ENCODE data around the gene SLC4A1. TPM values are rescaled to one million over a fixed set of nuclear protein-coding genes. Genes with fewer than 3 reads are reported as not detected.

Gene SLC4A1
- total RNA-seq (2014; rRNA removed; shearing (Covaris generic)), result not detected in 2 replicates

DNA sequence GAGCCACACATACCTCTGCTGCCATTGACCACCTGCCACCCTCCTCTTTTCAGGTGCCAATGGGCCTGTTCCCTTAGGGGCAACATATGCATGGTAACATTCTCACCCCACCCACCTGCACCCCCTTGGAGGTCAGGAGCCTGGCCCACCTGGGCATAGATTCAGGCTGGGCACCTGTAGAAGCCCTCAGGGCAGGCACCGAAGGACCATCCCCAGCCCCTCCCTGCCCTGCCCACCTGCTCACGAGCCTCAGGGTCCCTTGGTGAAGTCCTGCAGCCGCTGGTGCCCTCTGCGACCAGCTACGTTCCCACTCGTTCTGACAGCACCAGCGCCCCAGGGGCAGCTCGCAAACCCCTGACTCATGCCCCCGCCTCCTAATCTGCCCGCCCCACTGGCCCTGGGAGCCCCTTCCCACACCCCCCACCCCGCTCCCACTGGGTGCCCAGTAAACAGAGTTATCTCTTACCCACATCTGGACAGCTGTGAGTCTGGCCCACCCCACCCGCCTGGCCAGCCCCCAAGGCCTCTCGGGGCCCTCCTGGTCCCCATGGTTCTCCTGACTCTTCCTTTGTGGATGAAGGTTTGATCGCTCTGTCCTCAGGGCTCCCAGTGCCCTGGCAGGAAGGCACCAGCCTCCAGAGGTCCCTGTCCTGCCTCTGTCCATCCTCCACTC, at the start of gene SLC4A1:
SLC4A1 (minus strand) TSS at position 318 of the 673 bp plus-strand sequence. CDS start 5,269 bp downstream, outside the sequence.
- DNase-seq (ENCODE audit: low spot score), result no peak

DNA sequence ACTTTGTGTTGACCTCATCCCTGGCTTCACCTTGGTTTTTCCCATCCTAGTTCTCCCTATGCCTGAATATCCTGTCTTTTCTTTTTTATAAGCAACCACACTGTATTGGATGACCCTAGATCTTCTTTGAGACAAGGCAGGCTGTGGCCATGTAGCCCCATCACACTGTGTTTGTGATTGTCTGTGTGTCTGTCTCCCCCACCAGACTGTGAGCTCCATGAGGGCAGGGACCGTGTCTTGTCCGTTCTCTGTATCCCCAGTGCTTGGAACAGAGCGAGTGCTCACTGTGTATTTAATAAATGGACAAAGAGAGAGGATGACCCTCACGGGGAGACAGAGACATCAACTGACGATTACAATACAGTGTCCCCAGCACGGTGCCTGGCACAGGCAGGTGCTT, 49.6 kb upstream of the SLC4A1 start:
- no peak for DNase-seq (ENCODE audit: low spot score)

DNA sequence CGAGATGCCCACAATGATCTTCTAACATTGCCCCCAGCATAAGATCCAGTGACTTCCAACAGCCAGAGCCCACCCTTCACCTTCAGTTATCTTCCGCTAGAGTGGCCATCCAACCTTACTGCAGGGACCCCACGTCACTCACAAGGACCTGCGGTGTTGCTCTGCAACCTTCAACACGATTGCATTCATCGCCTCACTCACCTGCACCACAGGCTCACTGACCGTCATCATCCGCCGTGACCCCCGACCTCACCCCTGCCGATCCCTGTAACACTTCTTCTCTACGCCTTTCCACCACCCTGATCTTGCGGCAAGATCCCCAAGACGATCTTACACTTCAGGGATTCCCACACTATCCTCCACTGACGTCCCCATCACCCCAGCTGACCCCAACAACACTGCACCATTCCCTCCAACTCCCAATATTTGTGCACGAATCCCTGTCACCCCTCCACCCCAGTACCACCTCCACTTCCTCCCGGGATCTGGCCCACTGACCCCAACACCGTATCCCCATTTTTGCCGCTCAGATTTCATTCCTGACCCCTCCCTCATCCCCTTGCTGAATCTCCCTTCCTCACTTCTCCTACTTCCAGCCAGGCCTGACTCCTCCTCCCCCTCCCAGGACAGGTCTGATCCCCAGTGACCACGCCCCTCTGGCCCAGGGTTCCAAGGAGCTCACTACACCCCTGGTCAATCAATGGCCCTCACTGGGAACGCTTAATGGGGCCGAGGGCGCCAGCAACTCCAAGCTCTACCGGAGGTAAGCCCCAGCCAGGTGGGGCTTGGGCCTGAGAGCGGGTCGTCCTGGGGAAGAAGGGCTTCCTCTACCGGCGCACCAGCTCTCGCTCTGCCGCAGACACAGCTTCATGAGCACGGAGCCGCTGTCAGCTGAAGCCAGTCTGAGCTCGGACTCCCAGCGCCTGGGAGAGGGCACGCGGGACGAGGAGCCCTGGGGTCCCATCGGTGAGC, 48.1 kb upstream of the SLC4A1 start:
- DNase-seq (ENCODE audit: low spot score), result no peak

DNA sequence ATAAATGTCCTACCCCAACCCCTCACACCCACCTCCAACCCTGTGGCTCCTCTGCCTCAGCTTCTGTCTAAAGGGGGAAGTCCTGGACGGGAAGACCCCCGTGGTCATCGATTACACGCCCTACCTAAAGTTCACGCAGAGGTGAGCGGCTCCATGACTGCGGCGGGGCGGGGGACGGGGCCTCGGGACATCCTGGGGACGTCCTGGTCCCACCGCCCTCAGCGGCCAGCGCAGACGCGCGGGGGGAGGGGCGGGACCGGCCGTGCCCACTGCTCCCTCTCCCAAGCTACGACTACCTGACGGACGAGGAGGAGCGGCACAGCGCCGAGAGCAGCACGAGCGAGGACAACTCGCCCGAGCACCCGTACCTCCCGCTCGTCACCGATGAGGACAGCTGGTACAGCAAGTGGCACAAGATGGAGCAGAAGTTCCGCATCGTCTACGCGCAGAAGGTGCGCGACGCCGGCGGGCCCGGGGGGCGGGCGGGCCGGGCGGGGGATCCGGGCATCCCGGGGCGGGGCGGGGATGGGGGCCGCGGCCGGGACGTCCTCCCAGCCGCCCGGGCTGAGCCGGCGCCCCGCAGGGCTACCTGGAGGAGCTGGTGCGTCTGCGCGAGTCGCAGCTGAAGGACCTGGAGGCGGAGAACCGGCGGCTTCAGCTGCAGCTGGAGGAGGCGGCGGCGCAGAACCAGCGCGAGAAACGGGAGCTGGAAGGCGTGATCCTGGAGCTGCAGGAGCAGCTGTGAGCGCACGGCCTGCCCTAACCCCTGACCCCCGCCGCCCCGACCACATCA, 47.1 kb upstream of the SLC4A1 start:
- no peak for DNase-seq (ENCODE audit: low spot score)

DNA sequence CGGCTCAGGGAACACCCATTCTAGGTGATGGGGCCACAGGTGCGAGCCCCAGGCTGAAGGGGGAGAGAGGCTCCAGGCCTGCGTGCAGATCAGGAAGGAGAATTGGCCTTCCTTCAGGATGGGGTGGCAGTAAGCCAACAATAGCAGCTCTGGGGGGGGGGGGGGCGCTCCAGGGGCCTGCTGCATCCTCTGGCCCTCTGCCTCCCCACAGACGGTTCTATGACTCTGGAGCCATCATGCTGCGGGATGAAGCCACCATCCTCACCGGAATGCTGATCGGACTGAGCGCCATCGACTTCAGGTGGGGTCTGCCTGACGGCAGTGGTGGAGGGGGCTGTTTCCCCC, 46.6 kb upstream of the SLC4A1 start:
- DNase-seq (ENCODE audit: low spot score), result no peak

DNA sequence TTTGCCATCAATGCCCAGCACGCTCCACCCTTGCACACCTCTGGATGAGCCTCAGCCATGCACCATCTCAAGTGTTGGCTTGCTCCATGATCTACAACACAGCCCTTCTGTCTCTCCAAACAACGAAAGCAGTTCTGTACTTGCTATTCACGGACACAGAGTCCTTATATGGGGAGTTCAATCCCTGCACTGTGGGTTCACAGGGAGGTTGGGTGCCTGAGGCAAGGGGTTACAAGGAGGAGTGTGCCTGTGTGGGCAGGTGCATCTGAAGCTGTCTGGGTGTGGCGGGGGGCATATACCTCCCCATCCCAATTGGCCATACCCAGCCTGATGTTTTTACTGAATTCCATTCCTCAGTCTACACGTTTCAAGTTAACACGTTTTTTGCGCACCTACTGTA, 46.1 kb upstream of the SLC4A1 start:
- no peak for DNase-seq (ENCODE audit: low spot score)

DNA sequence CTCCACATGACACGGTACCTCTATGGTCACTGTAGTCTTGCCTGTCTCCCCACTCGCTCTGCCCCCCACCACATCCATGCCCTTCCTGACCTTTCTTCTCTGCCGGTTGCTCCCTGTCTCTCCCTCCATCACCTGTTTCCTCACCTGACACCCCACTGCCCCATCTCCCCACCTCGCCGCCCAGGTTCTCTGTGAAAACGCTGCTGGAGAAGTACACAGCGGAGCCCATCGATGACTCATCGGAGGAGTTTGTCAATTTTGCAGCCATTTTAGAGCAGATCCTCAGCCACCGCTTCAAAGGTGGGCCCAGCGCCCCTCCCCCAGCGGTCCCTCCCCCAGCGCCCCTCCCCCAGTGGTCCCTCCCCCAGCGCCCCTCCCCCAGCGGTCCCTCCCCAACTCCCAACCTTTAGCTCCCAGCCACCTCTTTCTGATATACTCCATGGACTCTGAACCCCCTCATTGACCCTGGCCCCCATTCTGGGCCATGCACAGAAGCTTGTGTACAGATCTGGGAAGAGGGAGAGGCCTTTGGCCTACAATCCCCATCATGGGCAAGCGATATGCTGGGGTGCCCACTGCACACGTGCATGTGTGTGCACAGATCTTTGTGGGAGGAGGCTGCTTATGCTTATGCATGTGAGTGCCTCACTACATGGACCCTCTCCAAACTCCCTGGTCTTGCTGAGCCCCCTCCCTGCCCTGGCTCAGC, 44.6 kb upstream of the SLC4A1 start:
- DNase-seq (ENCODE audit: low spot score), result no peak

DNA sequence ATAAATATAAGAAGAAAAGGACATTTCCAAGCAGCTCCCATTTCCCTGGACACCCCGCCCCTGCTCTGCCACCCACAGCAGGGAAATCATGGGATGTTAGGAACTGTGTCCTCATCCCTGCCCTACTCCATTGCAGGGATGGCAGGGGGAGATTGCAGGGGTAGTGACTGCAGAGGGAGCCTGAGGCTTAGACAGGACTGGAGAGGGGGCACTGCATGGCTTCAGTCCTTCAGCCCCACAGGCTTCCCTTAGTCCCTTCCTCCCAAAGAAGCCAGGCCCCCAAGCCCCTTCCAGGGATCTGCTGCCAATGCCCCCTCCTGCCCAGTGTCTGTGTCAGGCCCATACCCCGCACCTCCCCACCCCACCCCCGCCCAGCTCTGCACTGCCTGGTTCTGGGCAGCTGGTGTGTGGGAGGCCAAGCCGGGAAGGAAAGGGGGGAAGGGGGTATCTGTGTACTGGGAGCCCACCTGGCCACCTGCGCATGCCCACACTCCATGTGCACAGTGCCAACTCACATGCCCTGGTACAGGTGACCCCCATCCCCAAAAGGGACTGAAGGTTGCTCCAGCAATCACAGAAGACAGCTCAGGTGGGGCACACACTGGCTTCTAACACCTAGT, 43.7 kb upstream of the SLC4A1 start:
- no peak for DNase-seq (ENCODE audit: low spot score)

DNA sequence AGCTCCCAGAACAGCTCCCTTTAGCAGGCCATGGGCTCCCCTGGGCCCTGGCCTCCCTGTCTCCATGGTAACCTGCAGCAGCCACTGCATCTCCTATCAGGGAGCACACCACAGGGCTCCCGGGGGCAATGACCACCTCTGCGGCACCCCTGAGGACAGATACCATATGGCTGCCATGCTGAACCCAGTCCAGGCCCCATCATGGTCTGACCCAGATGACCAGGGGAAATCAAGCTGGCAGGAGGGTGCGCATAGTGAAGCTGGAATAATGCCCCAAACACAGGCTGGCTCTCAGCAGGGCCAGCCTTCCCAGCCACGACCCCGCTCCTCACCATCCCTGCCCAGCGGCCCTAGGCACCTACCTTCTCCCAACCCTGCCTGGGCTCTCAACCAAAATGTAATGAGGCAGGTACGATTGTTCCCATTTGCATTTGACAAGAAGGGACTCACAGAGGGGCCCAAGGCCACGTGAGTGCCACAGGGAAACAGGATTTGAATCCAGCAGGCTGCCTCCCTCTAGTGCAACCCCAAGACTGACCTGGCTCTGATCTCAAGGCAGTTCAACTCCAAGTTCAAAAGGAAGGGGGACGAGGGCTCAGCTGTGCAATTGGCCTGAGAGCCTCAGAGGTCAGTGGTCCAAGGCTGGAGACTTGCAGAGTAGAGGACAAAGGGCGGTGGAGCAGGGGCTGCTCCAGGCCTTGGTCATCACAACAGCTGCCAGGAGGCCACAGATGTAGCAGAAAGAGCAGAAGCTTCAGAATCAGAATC, 42.9 kb upstream of the SLC4A1 start:
- DNase-seq (ENCODE audit: low spot score), result no peak

DNA sequence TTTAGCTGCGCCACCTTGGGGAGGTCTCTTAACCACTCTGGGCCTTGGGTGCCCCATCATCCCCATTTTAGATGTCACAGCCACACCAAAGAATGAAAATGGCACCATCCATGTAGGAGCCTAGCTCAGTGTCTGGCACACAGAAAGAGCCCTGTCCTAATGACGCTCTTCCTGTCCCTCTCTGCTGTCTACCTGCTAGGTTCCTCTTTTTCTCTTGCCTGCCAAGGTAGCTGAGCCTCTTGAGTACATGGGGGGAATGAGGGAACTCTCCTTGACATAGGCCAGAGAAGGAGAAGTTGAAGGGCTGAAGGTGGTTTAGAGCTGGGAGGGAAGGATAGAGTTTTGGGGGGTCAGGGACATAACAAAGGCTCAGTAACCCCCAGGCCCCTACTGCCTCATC, 42.3 kb upstream of the SLC4A1 start:
- DNase-seq (ENCODE audit: low spot score), result no peak

DNA sequence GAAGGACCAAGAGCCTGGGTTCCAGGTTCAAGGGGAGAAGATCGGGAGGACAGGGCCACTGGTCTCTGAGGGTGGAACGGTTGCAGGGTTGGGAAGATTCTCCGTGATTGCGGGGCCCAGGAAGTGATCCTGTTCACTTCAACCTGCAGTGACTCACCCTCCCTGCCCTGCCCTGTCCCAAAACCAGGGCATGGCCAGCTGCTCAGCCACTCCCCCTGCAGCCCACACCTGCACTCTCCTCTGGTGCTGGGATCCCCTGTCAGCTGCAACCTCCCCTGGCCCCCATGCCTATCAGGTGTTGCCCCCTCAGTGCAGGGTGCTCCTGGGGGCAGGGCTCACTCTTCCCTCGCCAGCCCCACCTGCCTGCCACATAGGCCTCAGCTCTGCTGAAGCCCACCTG, 41.5 kb upstream of the SLC4A1 start:
- DNase-seq (ENCODE audit: low spot score), result peak; percentile 27

DNA sequence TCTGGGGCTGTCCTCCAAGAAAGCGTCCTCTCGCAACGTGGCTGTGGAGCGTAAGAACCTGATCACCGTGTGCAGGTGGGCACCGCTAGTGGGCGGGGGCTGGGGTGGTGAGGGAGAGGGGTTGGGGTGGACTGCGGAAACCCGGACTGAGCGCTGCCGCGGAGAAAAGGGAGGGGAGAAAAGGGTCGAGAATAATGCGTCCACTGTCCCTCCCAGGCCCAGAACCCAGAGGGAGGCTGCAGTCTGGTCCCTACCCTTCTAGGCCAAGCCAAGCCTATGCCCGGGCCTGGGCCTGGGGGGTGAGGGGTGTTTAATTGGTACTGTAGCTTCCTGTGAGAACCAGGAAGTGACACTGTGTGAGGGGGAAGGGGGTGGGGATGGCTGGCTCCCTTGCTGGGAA, 40.9 kb upstream of the SLC4A1 start:
- no peak for DNase-seq (ENCODE audit: low spot score)

DNA sequence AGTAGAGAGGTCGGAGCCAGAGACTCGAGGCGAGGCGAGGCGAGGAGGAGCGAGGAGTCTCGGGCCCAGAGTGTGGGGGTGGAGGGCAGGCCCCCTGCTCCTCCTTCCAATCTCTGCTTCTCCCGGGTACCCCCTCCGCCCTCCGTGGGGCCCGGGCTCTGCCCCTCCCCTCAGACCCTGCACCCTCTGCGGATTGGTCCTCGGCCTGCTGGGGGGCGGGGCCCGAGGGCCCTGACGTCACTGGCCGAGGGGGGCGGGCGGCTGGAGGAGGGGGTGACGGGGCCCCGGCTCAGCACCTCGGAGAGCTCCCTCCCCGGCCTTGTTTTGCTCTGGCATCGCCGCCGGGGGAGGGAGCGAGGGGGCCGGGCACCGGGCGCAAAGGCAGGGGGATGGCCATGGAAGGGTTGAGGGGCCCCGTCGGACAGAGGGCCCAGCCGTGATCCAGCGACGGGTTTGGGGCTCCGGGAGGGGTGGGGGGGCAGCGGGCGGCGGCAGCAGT, 40.4 kb upstream of the SLC4A1 start, which contains the start of gene RUNDC3A:
RUNDC3A (plus strand) TSS at position 282 of the 499 bp plus-strand sequence. CDS start 232 bp downstream, outside the sequence.
- peak; percentile 69 for DNase-seq (ENCODE audit: low spot score)

DNA sequence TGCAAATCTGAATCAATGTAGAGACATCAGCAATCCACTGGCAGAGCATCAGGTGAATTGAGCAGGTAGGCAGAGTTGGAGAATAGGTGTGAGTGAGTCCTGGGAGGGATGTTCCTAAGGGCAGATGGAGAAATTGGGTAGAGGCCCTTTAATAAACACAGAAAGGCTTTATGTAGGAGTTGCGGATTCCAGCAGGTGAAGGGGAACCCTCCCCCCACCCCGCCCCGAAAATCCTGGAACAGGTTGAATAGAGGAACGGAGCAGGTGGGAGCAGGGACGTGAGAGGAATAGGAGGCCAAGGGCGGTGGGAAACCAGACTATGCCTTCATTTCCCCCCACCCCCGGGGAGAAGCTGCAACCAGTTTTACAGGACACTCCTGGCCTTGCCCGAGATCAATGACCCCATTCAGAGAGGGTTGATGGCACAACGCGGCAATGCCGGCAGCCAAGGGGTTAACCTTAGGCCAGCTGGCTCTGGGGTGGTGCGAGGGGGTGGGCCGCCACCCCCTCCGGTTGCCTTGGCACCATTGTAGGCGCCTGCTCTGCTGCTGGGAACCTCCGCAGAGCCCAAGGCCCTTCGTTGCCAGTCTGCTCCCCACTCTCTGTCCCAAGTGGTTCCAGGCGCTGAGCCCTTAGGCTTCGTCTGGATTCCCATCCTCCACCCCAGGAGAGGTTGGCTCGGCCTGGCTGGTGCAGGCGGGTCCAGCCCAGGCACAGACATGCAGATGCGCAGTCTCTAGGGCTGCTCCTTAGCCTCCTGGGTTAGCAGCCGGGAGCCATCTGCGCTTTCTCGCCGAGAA, 39.7 kb upstream of the SLC4A1 start:
- peak; percentile 45 for DNase-seq (ENCODE audit: low spot score)

DNA sequence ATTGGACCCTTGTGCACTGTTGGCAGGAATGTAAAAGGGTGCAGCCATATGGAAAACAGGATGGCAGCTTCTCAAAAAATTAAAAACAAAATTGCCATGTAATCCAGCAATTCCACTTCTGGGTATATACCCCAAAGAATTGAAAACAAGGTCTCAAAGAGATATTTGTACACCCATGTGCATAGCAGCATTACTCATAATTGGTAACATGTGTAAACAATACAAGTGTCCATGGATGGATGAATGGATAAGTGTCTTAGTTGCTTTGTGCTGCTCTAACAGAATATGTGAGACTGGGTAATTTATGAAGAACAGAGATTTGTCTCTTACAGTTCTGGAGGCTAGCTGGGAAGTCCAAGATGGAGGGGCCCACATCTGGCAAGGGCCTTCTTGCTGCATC, 36.7 kb upstream of the SLC4A1 start:
- no peak for DNase-seq (ENCODE audit: low spot score)

DNA sequence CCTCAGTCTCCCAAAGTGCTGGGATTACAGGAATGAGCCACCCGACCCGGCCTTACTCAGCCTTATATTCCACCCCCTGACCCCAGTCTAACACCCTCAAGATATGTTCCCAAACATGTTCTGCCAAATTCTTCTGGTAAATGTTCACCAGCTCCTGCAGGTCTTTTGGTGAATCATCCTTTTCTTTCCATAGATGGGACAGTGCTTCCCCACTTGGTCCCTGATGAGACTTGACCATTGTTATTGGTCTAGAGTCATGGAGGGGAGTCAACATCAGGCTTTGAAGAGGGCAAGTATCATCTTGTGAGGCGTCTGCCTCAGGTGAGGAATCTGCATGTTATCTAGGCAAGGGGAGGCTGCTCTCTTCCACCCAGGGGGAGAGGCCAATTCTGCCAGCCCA, 30.0 kb upstream of the SLC4A1 start:
- no peak for DNase-seq (ENCODE audit: low spot score)

DNA sequence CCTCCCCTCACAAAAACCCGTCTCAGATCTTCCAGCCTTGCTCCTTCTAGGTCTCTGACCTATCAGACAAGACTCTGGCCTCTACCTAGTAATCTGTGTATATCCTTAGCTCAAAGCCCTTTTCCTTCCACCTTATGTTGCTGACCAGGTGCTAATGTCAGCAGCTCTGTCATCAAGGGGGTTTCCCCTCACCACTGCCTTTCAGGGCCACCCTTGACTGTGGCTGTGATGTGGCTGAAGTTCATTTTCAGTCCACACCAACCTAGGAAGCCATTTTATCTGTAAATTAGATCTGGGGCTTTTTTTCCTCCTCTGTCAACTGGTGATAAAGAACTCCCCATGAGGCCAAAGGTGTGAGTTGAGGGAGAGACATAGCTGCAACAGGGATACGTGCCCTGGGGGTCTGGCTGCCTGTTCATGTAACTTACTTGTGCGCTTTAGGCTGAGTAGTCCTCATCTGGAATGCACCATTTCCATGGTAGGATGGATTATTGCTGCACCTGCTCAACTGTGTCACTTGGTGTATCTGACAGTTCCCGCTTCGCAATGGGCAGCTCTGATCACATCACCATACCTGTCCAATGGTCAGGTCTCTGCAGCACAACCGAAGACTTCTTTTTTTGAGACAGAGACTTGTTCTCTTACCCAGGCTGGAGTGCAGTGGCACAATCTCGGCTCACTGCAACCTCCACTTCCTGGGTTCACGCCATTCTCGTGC, 25.7 kb upstream of the SLC4A1 start:
- no peak for DNase-seq (ENCODE audit: low spot score)

DNA sequence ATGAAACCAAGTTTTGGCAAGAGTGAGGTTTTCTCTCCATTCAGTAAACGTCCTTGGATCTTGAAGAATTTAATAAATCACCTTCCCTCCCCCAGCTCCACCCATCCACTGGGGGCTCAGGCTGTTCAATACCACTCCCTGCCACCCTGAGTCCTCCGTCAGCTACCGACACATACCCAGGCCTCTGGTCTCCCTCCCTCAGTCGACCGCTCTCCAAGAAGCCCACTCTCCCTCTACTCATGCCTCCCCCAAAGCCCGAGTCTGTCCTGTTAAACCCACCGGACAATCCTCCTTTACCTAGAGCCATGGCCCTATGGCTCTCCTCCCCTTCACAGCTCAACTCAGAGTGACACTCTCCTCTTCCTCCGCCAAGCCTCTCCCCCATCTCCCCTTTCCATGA, 19.7 kb upstream of the SLC4A1 start:
- DNase-seq (ENCODE audit: low spot score), result no peak

DNA sequence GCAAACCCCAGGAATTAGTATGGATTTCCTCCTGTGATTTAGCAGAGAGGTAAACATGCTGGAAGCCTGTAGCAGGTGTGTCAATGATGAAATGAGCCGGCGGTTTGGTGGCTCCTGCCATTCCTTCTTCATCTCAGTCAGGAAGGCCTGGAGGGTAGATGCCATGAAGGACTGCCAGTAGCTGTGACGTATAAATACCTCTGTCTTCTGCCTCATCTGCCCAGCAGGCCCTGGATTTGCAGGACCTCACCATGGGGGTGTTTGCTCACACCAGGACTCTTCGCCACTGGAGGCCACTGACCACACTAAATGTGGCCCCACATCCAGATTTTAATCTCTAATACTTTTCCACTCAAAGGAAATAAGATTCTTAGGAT, 16.1 kb upstream of the SLC4A1 start:
- no peak for DNase-seq (ENCODE audit: low spot score)

All from A172 (cell line).